Measurements from ENCODE around the gene TMEM106C. TPM values are rescaled to one million over a fixed set of nuclear protein-coding genes. Genes with fewer than 3 reads are reported as not detected.

The TMEM106C gene
- total and polyA plus RNA-seq, 4 donors, result 16.2 to 57.8 (median 25.2) TPM

GRCh38 chr12:47950856-47951468, 12.4 kb upstream of the TMEM106C start (continued):
- TF ChIP-seq ATF3 (IDR thresholded peaks at IDR 0.05), result no peak

DNA sequence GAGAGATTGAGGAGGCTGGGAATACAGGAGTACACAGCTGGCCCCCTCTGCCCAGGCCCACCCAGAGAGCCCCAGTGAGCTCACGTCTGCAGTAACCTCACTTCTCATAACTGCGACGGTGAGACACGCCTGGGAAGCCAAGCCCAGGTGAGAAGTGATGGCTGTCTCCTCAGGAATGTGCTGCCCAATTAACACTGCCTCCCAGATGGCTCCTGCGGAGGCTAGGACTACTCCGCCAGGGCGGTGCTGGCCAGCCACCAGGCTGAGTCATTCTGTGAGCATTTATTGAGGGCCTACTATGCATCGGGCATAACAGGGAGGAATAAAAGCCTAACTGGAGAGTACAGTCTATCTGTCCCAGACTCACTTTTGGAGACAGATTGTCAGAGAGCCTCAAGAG, 9.3 kb upstream of the TMEM106C start:
- no peaks in the 10 kb centered on the region for H3K27me3 ChIP-seq (ENCODE audit: control insufficient read depth in 4 of 4, insufficient read depth in 4 of 4, low read length in 3 of 4)
- no peak overlapping the region for H3K27ac ChIP-seq (ENCODE audit: low read depth in 1 of 2, low read length in 2 of 2)
- TF ChIP-seq RXRA (IDR thresholded peaks at IDR 0.05) (no peak), EGR1 (IDR thresholded peaks at IDR 0.05; ENCODE audit: low read depth in 2 of 2) (no peak), REST (IDR thresholded peaks at IDR 0.05) (no peak), HNF4G (IDR thresholded peaks at IDR 0.05) (no peak), ATF3 (IDR thresholded peaks at IDR 0.05) (no peak), JUND (IDR thresholded peaks at IDR 0.05) (no peak), GABPA (IDR thresholded peaks at IDR 0.05 in 1 of 2, conservative IDR thresholded peaks at IDR 0.05 in 1 of 2) (no peak), RAD21 (IDR thresholded peaks at IDR 0.05) (no peak), SP1 (IDR thresholded peaks at IDR 0.05) (no peak), YY1 (IDR thresholded peaks at IDR 0.05) (no peak), TAF1 (conservative IDR thresholded peaks at IDR 0.05) (no peak), ZBTB33 (IDR thresholded peaks at IDR 0.05) (no peak), MAX (IDR thresholded peaks at IDR 0.05) (no peak), NR2F2 (IDR thresholded peaks at IDR 0.05) (no peak)
- 90% methylated on average over 8 of the region's 8 CpGs for WGBS
- no peak overlapping the region for H3K4me3 ChIP-seq (ENCODE audit: low read depth in 1 of 3, low read length in 3 of 3)
- H3K9me3 ChIP-seq (ENCODE audit: control insufficient read depth in 4 of 4, low read length in 3 of 4), result no peaks in the 10 kb centered on the region
- H3K4me1 ChIP-seq (ENCODE audit: control insufficient read depth in 4 of 4, insufficient read depth in 4 of 4, low read length in 3 of 4), result peaks cover 2 to 13% (median 11%) of the 10 kb centered on the region in 4 donors
- H3K9ac ChIP-seq (ENCODE audit: low read depth in 1 of 2, low read length in 2 of 2), result no peak overlapping the region
- no peaks in the 10 kb centered on the region for H3K36me3 ChIP-seq (ENCODE audit: control insufficient read depth in 4 of 4, insufficient read depth in 3 of 4, low read depth in 1 of 4, low read length in 3 of 4)
- DNase-seq (ENCODE audit: low spot score), result no peak

- Histone ChIP-seq H3K27ac (ENCODE audit: low read depth in 1 of 2, low read length in 2 of 2) (no peak overlapping the region), H3K4me3 (ENCODE audit: low read depth in 1 of 3, low read length in 3 of 3) (no peak overlapping the region), H3K27me3 (ENCODE audit: control insufficient read depth in 4 of 4, insufficient read depth in 4 of 4, low read length in 3 of 4) (no peaks in the 10 kb centered on the region), H3K9ac (ENCODE audit: low read depth in 1 of 2, low read length in 2 of 2) (no peak overlapping the region), H3K4me1 (ENCODE audit: control insufficient read depth in 4 of 4, insufficient read depth in 4 of 4, low read length in 3 of 4) (peaks cover 2 to 8% (median 6%) of the 10 kb centered on the region in 4 donors), H3K9me3 (ENCODE audit: control insufficient read depth in 4 of 4, low read length in 3 of 4) (no peaks in the 10 kb centered on the region), H3K36me3 (ENCODE audit: control insufficient read depth in 4 of 4, insufficient read depth in 3 of 4, low read depth in 1 of 4, low read length in 3 of 4) (no peaks in the 10 kb centered on the region)
- DNase-seq (ENCODE audit: low spot score), result no peak
- 74% methylated on average over 4 of the region's 4 CpGs for WGBS
- TF ChIP-seq SP1 (IDR thresholded peaks at IDR 0.05) (no peak), CTCF (IDR thresholded peaks at IDR 0.05; ENCODE audit: low read depth, low read length, missing input control) (no peak), REST (IDR thresholded peaks at IDR 0.05) (no peak), FOXA1 (IDR thresholded peaks at IDR 0.05) (no peak), GABPA (IDR thresholded peaks at IDR 0.05 in 1 of 2, conservative IDR thresholded peaks at IDR 0.05 in 1 of 2) (no peak), HNF4A (conservative IDR thresholded peaks at IDR 0.05) (no peak), HNF4G (IDR thresholded peaks at IDR 0.05) (no peak), RXRA (IDR thresholded peaks at IDR 0.05) (no peak), NR2F2 (IDR thresholded peaks at IDR 0.05) (no peak)
Observed at GRCh38 chr12:47954467-47955045, 8.8 kb upstream of the TMEM106C start.

Measured in liver (tissue), 9 donors.